Body of pancreas (tissue), 4 donors: ENCODE data around the gene ISOC2. TPM values are rescaled to one million over a fixed set of nuclear protein-coding genes. Genes with fewer than 3 reads are reported as not detected.

ENCODE experiments used
- ATAC-seq: fragments of 150-250 bp; one replicate; pipeline ENCODE4 v1.9.1; 2016
- DNase-seq, 4 donors: peaks; one replicate each; pipeline ENCODE4 v3.0.0-alpha.2; 2019
- H3K27ac ChIP-seq, 4 donors: fragments of 200-600 bp; sonication (generic); 1 replicate in 3 of 4; 2 replicates in 1 of 4; pipeline versions ENCODE4 v1.5.1 to v1.6.1; 2016 to 2019; ENCODE audit warnings: mild to moderate bottlenecking in 1 of 4, mixed read lengths in 1 of 4, moderate library complexity in 1 of 4
- H3K27me3 ChIP-seq, 2 donors: fragments of 200-600 bp; sonication (generic); one replicate each; pipeline ENCODE4 v1.6.0; 2016; ENCODE audit warnings: mild to moderate bottlenecking in 1 of 2
- H3K36me3 ChIP-seq, 2 donors: fragments of 200-600 bp; sonication (generic); replicated peaks in 1 of 2; 2 replicates each; pipeline ENCODE4 v1.5.1; 2016; ENCODE audit warnings: low read depth in 2 of 2; ENCODE audit not compliant: insufficient read depth in 1 of 2
- H3K4me1 ChIP-seq: fragments of 200-600 bp; sonication (generic); one replicate; pipeline ENCODE4 v1.6.0; 2016
- H3K4me3 ChIP-seq, 2 donors: fragments of 200-600 bp; sonication (generic); 1 replicate in 1 of 2; 2 replicates in 1 of 2; pipeline ENCODE4 v1.5.1; 2016 to 2019
- H3K9me3 ChIP-seq, 3 donors: fragments of 200-600 bp; sonication (generic); 1 replicate in 2 of 3; 2 replicates in 1 of 3; pipeline ENCODE4 v1.5.1; 2016
- POLR2A ChIP-seq, 3 donors: fragments of 450-650 bp; IDR thresholded peaks; one replicate each; pipeline ENCODE4 v1.6.1; 2016; ENCODE audit warnings: antibody characterized with exemption in 3 of 3, mild to moderate bottlenecking in 2 of 3
- WGBS, 2 donors: methylation state at CpG; one replicate each; pipeline ENCODE4 v1.1.5; 2017; 5-methylcytosine and 5-hydroxymethylcytosine counted together
- intact Hi-C: fragments of 100-400 bp; cut with DNase I; formaldehyde crosslinking; loops from one replicate; pipeline ENCODE4 v1.15.1; 2023
- total RNA-seq, 2 donors: library from RNA; depleted of rRNA; stranded (reverse); fragments of >200 nt; gene quantifications; one replicate each; pipeline ENCODE4 v1.1.0, GENCODE V29; 2016
- TF ChIP-seq, protein P1 (sequence below), 7 experiments: fragments of 450-650 bp in 4 of 7; fragments of 200-600 bp in 3 of 7; sonication (generic) in 3 of 7; IDR thresholded peaks; one replicate each; pipeline ENCODE4 v1.5.1; 2016 to 2019; ENCODE audit warnings: antibody characterized with exemption in 7 of 7

Gene ISOC2
- total RNA-seq, 2 donors from 2014 or later = 38.4 to 75.8 TPM

- 36 to 42% methylated on average over 11 to 27 of the region's 27 CpGs for WGBS, 2 donors
- no peak overlapping the region for H3K4me3 ChIP-seq
- DNase-seq (no peak), ATAC-seq (no peak)
- H3K27me3 ChIP-seq = no peaks in the 10 kb centered on the region
- H3K36me3 ChIP-seq = no peaks in the 10 kb centered on the region
- peak overlapping the region in 3 of 4 donors; percentile 12 to 64 (median 57) for H3K27ac ChIP-seq
- no peaks in the 10 kb centered on the region for H3K9me3 ChIP-seq
- no peak for TF ChIP-seq POLR2A (IDR thresholded peaks at IDR 0.05)
- TF ChIP-seq, protein P1, sequence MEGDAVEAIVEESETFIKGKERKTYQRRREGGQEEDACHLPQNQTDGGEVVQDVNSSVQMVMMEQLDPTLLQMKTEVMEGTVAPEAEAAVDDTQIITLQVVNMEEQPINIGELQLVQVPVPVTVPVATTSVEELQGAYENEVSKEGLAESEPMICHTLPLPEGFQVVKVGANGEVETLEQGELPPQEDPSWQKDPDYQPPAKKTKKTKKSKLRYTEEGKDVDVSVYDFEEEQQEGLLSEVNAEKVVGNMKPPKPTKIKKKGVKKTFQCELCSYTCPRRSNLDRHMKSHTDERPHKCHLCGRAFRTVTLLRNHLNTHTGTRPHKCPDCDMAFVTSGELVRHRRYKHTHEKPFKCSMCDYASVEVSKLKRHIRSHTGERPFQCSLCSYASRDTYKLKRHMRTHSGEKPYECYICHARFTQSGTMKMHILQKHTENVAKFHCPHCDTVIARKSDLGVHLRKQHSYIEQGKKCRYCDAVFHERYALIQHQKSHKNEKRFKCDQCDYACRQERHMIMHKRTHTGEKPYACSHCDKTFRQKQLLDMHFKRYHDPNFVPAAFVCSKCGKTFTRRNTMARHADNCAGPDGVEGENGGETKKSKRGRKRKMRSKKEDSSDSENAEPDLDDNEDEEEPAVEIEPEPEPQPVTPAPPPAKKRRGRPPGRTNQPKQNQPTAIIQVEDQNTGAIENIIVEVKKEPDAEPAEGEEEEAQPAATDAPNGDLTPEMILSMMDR (IDR thresholded peaks at IDR 0.05) = no peak
- intact Hi-C loops = no loop called here
- peaks cover 39% of the 10 kb centered on the region for H3K4me1 ChIP-seq
Observed at GRCh38 chr19:55486971-55487923, 25.8 kb upstream of the ISOC2 start.

DNA sequence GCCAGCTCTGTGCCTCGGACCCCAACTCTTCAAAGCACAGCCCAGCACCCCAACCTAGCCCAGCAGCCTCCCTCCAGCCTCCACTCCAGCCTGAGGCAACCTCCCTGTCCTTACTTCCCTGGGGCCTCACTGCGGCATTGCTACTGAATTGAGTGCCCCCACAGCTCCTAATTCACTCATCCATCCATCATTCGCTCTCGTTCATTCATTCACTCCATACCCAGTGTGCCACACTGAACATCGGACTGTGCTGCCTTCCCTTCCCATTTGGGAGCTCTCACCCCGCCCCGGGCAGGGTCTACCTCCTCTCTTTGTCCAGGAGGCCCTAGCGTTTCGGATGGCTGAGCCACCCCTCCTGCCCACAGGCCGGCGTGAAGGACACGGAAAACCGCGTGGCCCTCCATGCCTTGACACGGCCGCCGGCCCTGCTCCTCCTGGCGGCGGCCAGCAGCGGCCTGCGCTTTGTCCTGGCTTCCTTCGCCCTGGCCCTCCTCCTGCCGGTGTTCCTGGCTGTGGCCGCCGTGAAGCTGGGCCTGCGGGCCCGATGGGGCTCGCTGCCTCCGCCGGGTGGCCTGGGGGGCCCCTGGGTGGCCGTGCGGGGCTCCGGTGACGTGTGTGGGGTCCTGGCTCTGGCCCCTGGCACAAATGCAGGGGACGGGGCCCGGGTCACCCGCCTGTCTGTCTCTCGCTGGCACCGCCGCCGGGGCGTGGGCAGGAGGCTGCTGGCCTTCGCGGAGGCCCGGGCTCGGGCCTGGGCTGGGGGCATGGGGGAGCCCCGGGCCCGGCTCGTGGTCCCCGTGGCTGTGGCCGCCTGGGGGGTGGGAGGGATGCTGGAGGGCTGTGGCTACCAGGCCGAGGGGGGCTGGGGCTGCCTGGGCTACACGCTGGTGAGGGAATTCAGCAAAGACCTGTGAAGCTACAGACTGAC lies 24.9 kb upstream of the ISOC2 start:
- no peaks in the 10 kb centered on the region for H3K9me3 ChIP-seq
- H3K4me3 ChIP-seq = no peak overlapping the region
- H3K4me1 ChIP-seq = peaks cover 39% of the 10 kb centered on the region
- TF ChIP-seq, protein P1 (IDR thresholded peaks at IDR 0.05) = no peak
- TF ChIP-seq POLR2A (IDR thresholded peaks at IDR 0.05) = no peak
- WGBS, 2 donors = 67 to 76% methylated on average over 17 to 45 of the region's 53 CpGs
- DNase-seq = no peak
- intact Hi-C loops = no loop called here
- no peak for ATAC-seq
- H3K27me3 ChIP-seq = no peaks in the 10 kb centered on the region
- no peaks in the 10 kb centered on the region for H3K36me3 ChIP-seq
- peak overlapping the region in 1 of 4 donors; percentile 64 for H3K27ac ChIP-seq

- Histone ChIP-seq H3K27ac (peak overlapping the region; percentile 32 to 69 (median 58)), H3K27me3 (no peaks in the 10 kb centered on the region), H3K4me1 (peaks cover 46% of the 10 kb centered on the region), H3K4me3 (peak overlapping the region; percentile 5 to 26), H3K9me3 (no peaks in the 10 kb centered on the region), H3K36me3 (no peaks in the 10 kb centered on the region)
- ATAC-seq (no peak), DNase-seq (no peak)
- TF ChIP-seq, protein P1 (IDR thresholded peaks at IDR 0.05) = no peak
- no peak for TF ChIP-seq POLR2A (IDR thresholded peaks at IDR 0.05)
- intact Hi-C loops = no loop called here
- WGBS, 2 donors = 24 to 26% methylated on average over 6 to 14 of the region's 18 CpGs
Observed at GRCh38 chr19:55485439-55486011, 24.1 kb upstream of the ISOC2 start.

DNA sequence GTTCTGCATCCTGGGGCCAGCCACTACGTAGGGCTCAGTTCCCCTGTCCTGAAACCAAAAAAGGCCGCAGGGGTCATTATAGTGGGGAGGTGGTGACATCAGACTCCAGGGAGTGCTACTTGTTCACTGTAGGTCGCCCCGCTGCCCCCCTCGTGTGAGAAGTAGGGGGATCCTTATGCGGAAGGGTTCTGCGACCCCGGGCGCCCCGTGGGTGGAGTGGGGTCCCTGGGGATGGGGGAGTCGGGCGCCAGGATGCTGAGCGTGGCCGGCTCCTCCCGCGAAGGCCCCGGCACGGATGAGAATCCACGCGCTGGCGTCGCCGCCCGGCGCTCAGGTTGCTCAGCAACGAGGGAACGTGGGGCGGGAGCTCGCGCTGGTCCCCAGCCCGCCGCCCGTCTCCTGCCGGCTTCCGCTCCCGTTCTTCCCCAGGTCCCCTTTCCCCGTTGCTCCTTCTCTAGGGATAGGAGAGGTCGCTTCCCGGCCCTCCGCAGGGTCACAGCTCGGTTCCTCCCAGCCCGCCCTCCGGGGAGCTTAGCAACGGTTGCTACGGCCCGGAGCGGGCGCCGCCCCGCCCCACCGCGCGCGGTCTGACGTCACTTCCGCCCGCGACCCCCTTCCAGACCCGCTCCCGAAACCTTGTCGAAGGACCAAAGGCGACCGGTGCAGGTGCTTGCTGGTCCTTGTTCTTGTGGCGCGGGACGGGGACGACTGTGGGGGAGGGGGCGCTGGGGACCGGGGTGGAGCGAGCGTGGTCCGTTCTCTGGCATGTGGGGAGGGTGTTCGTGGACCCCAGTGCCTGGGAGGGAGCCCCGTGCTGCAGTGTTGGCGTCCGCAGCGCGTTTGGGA lies 23.4 kb upstream of the ISOC2 start, which contains the start of gene NAT14:
NAT14 (plus strand) TSS at position 596 of the 846 bp plus-strand sequence. CDS start 521 bp downstream, outside the sequence.
- H3K4me1 ChIP-seq = peaks cover 52% of the 10 kb centered on the region

More for the DNA sequence above, 23.4 kb upstream of the ISOC2 start, which contains the start of gene NAT14:
- WGBS, 2 donors = 1 to 5% methylated on average over 26 to 67 of the region's 78 CpGs
- intact Hi-C loops = no loop called here
- H3K4me3 ChIP-seq = peak within 1 kb of the TSS; percentile 5 to 26
- no peaks in the 10 kb centered on the region for H3K36me3 ChIP-seq
- no peaks in the 10 kb centered on the region for H3K27me3 ChIP-seq
- DNase-seq = peak; percentile 45 to 61 (median 56)
- peak within 1 kb of the TSS; percentile 32 to 69 (median 58) for H3K27ac ChIP-seq
- TF ChIP-seq, protein P1 (IDR thresholded peaks at IDR 0.05) = no peak
- TF ChIP-seq POLR2A (IDR thresholded peaks at IDR 0.05) = peak in 2 of 3 donors; percentile 18 to 32
- peak; percentile 54 for ATAC-seq
- no peaks in the 10 kb centered on the region for H3K9me3 ChIP-seq
